ENCODE measurements around the gene GASK1A.

GASK1A gene

DNA sequence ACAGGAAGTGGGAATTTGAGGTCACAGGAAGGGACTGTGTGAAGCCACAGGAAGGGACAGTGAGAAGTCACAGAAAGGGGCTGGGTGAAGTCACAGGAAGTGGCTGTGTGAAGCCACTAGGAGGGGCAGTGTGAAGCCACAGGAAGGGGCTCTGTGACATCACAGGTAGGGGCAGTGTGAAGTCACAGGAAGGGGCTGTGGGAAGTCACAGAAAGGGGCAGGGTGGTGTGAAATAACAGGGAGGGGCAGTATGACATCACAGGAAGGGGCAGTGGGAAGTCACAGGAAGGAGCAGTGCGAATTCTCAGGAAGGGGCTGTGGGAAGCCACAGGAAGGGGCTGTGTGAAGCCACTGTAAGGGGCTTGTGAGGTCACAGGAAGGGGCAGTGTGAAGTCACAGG is 35.8 kb downstream of the GASK1A start:
- DNase-seq: no peak

GRCh38 chr3:43015572-43015971 is 36.5 kb downstream of the GASK1A start:
- no peak for DNase-seq

- DNase-seq: no peak
Observed at GRCh38 chr3:43015991-43016865, 37.1 kb downstream of the GASK1A start.

- no peak for DNase-seq
Observed at GRCh38 chr3:43017004-43017403, 37.9 kb downstream of the GASK1A start.

DNA sequence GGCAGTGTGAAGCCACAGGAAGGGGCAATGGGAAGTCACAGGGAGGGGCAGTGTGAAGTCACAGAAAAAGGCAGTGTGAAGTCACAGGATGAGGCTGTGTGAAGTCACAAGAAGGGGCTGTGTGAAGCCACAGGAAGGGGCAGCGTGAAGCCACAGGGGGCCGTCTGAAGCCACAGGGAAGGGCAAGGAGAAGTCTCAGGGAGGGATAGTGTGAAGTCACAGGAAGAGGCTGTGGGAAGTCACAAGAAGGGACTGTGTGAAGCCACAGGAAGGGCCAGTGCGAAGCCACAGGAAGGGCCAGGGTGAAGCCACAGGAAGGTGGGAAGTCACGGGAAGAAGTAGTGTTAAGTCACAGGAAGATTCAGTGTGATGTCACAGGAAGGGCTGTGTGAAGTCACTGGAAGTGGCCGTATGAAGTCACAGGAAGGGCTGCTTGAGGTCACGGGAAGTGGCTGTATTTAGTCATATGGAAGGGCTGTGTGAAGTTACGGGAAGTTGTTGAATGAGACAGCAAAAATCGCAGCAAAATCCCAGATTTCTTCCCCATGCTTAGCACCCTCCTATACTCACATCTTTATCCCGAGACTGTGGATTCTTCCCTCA is 38.6 kb downstream of the GASK1A start:
- DNase-seq: no peak

- no peak for DNase-seq
Observed at GRCh38 chr3:43018246-43018645, 39.1 kb downstream of the GASK1A start.

GRCh38 chr3:43019006-43019809 is 40.1 kb downstream of the GASK1A start:
- no peak for DNase-seq

DNA sequence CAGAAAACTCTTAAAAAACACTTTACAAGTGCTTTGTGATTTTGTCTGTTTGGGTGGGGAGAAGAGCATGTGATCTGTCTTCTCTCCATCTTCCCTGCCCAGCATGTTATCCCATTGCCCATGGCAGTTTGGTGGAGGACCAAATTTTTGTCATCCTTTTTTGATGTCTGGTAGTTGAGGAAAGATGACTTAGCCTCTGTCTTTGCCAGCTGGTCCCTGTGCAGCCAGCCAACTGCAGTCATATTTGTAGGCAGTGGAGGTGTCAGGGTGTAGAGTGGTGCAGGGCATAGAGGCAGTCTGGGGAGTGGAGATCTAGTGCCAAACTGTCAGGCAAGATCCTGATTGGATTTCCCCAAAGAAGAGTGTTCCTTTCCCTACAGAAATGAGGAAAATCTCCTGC is 40.7 kb downstream of the GASK1A start:
- no peak for DNase-seq

GRCh38 chr3:43021186-43021585 is 42.1 kb downstream of the GASK1A start:
- DNase-seq: no peak

- no peak for DNase-seq
Observed at GRCh38 chr3:43022121-43022520, 43.0 kb downstream of the GASK1A start.

DNA sequence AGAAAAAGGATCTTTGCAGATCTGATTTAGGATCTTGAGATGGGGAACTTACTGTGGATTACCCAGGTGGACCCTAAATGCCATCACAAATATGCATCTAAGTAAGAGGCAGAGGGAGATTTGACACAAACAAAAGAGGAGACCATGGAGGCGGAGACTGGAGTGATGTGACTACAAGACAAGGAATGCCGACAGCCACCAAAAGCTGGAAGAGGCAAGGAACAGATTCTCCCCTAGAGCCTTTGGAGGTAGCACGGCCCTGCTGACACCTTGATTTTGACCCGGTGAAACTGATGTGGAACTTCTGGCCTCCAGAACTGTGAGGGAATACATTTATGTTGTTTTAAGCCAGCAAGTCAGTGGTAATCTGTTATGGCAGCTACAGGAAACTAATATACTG is 44.0 kb downstream of the GASK1A start:
- no peak for DNase-seq

DNA sequence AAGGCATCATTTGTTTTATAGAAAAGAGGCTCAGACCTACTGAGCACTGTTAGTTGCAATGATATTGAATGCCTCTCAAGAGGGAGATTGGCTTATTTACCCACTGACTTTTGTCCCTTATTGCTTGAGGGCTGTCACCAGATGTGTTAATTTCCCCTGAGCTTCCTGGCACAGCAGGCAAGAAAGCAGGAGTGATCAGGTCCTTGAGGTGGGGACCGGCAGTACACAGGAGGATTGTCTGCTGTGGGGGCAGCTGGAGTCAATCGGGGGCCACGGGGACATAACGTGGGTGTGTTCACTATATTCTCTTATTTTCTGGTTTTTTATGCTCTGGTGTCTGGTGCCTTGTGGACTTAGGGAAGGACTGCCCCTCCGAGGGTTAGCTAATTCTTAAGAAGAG is 44.6 kb downstream of the GASK1A start:
- DNase-seq: no peak

DNA sequence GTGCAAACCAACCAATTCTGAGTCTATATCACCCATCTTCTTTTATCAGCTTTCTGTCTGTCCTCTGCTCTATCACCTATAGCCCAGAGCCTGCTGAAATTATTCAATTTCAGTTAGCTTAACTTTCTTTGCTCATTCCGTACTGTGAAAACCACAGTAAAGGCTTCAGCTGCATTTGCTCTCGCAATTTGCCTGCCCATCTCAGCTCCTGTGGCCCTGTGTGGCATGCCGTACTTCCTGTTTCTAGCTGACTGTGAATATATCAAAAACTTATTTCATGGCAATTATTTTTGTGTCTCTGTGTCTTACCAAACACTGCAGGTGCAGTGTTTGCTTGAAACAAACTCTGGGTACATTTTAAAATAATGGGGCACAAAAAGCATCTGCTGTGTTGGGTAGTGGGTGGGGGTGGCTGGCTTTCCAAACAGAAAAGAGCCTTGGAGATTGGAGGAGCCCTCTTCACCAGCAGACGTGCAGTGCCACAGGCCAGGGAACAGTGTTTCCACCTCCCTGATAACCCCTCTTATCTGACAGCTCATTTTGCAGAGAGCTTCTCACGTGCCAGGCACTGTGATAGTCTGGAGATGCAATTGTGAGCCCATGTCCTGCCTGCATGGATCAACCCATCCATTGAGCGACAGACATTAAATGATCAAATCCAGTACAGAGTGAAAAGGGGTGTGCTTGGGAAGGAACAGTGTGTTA is 45.2 kb downstream of the GASK1A start:
- peak; percentile 82 for DNase-seq

- DNase-seq: no peak
Observed at GRCh38 chr3:43025423-43025822, 46.3 kb downstream of the GASK1A start.

GRCh38 chr3:43028001-43028400 is 48.9 kb downstream of the GASK1A start:
- DNase-seq: peak; percentile 73

DNA sequence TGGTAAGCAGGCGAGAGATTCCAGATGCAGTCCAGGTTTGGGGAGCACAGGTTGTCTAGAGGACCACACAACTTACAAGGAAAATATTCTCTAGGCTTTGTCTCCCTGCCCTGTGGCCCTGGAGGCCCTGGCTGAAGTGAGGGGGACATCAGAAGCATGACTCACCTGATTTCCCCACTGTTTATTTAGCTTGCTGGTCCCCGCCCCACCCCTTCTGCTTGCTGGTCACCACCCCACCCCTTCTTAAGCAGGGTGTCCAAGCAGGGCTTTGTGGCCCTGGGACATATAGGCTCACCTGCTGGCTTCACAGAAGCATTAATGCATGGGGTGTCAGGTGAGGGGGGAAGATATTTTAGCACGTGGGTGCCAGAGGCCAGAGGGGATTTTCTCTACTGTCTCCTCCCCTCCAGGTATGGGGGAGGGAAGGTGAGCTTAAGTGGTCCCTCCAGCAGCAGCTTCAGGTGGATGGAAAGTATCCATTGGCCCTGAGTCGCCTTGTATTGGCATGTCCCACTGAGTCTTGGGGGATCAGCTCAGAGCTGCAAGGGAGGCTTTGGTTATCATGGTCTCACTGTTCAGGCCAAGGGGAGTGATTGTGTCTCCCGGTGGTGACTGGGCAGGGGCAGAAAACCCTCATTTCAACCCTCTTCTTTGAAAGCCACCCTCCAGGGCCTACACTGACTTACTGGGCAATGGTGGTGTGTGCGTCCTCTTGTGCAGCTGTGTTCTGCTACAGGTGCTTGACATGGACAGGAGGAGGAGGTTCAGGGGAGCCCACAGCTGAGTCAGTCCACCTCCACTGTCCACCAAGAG is 49.8 kb downstream of the GASK1A start:
- DNase-seq: no peak

GRCh38 chr3:43030162-43030935 is 51.2 kb downstream of the GASK1A start:
- no peak for DNase-seq

DNA sequence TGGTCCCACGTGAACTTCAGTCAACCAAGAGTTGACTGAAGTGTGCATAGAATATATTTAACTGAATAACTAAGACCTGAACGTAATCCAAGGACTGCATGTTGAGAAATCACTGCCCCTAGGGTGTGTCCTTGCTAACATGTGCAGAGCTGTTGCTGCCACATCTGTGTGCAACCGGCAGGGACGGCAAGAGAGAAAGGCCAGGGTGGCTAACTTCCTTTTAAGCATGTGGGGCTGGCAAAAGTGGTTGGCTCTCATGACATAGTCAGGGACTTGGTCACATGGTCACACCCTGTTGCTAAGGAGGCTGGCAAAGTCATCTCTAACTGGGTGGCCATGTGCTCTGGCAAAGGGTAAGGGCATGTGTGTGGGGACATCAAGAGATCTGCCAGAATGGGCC is 52.4 kb downstream of the GASK1A start:
- DNase-seq: peak; percentile 32

DNA sequence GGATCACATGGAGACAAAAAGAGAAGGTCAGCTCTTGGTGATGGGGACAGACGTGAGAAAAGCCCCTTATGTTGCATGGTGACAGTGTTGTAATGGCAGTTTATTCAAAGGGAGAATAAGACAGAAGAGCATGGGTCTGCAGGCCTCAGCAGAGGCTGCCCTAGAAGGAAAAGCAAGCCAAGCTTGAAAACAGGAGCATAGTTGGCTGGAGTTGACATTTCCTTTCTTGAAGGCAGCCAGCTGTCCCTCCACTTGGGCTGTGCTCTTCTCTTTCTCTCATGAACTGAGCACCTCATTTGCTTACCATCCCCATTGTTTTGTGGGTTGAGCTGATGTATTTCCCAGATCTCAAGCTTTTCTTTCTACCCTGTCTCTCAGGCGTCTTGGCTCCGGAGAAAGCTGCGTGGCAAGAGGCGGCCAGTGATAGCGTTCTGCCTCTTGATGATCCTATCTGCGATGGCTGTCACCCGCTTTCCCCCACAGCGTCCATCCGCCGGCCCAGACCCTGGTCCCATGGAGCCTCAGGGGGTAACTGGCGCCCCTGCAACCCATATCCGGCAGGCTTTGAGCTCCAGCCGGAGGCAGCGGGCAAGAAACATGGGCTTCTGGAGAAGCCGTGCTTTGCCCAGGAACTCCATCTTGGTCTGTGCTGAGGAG is 52.9 kb downstream of the GASK1A start:
- no peak for DNase-seq

All from hematopoietic multipotent progenitor cell treated with erythropoietin and hydrocortisone succinate and interleukin-3 and kit ligand, for 4 days (in vitro differentiated cells).